Epithelial cell of esophagus (primary cell): ENCODE results near the gene CD1C.

Experiments used
- DNase-seq: peaks from one replicate; pipeline ENCODE4 v3.0.0; 2010; ENCODE audit warnings: low read depth
- H3K4me3 ChIP-seq: 2 replicates; pipeline ENCODE4 v1.5.1; 2011; ENCODE audit warnings: mild to moderate bottlenecking, low read length, control low read depth
- TF ChIP-seq, protein P1 (sequence below): IDR thresholded peaks from 2 replicates; pipeline ENCODE4 v1.5.1; 2011; ENCODE audit warnings: low read depth, mild to moderate bottlenecking, low read length, control low read depth, inconsistent platforms; ENCODE audit not compliant: insufficient read depth; ENCODE audit errors: missing control alignments

Gene CD1C

GRCh38 chr1:158286941-158287346 is 2.8 kb upstream of the CD1C start:
- TF ChIP-seq, protein P1, sequence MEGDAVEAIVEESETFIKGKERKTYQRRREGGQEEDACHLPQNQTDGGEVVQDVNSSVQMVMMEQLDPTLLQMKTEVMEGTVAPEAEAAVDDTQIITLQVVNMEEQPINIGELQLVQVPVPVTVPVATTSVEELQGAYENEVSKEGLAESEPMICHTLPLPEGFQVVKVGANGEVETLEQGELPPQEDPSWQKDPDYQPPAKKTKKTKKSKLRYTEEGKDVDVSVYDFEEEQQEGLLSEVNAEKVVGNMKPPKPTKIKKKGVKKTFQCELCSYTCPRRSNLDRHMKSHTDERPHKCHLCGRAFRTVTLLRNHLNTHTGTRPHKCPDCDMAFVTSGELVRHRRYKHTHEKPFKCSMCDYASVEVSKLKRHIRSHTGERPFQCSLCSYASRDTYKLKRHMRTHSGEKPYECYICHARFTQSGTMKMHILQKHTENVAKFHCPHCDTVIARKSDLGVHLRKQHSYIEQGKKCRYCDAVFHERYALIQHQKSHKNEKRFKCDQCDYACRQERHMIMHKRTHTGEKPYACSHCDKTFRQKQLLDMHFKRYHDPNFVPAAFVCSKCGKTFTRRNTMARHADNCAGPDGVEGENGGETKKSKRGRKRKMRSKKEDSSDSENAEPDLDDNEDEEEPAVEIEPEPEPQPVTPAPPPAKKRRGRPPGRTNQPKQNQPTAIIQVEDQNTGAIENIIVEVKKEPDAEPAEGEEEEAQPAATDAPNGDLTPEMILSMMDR, result no peak
- H3K4me3 ChIP-seq, result no peak overlapping the region
- no peak for DNase-seq

GRCh38 chr1:158290321-158290844 is 660 bp downstream of the CD1C start:
- TF ChIP-seq, protein P1, result no peak
- no peak overlapping the region for H3K4me3 ChIP-seq
- no peak for DNase-seq

DNA sequence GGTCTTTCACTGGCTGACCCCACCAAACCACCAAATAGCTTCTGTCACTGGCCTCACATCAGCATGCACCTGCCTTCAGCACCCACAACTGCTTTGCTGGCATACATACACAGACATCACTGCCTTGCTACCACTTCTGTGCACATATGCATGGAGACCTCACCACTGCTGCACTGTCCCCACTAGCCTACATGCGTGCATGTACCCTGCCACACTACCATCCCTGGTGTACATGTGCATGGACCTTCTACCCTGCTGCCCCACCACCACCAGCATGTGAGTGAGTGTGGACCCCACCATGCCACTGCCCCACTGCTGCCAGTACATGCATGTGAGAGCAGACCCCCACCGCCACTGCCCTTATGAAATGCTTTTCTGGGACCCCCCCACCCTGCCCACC is 6.1 kb downstream of the CD1C start:
- TF ChIP-seq, protein P1, result no peak
- no peak overlapping the region for H3K4me3 ChIP-seq
- DNase-seq, result no peak

- no peak for DNase-seq
- TF ChIP-seq, protein P1, result no peak
- H3K4me3 ChIP-seq, result no peak overlapping the region
Observed at GRCh38 chr1:158310623-158311022, 20.9 kb downstream of the CD1C start.

GRCh38 chr1:158311066-158311465 is 21.3 kb downstream of the CD1C start:
- TF ChIP-seq, protein P1, result no peak
- H3K4me3 ChIP-seq, result no peak overlapping the region
- no peak for DNase-seq

DNA sequence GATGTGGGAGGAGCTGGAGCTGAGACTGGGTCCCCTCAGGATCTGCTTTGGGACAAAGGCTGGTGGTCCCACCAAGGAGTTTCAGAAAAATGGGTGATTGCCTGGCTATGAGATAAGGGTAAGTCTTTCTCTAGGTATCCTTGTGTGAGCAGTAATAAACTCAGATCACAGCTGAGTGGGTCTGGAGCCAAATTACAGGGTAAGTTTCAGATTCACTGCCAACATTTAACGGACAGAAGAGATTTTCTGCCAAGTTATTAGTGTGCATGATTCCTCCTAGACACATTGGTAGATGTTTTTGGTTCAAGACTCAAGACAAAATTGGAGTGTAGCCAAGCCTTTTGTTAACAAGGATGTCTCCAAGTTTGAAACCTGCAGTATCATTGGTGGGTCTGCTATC is 34.1 kb downstream of the CD1C start:
- DNase-seq, result no peak
- TF ChIP-seq, protein P1, result no peak
- H3K4me3 ChIP-seq, result no peak overlapping the region

GRCh38 chr1:158324395-158324794 is 34.7 kb downstream of the CD1C start:
- no peak for DNase-seq
- TF ChIP-seq, protein P1, result no peak
- H3K4me3 ChIP-seq, result no peak overlapping the region
